ENCODE data around the gene ARL5A. TPM values are rescaled to one million over a fixed set of nuclear protein-coding genes. Genes with fewer than 3 reads are reported as not detected.

ARL5A gene
- total RNA-seq, 2 donors from 2014 or later = 68.9 to 99.9 TPM

DNA sequence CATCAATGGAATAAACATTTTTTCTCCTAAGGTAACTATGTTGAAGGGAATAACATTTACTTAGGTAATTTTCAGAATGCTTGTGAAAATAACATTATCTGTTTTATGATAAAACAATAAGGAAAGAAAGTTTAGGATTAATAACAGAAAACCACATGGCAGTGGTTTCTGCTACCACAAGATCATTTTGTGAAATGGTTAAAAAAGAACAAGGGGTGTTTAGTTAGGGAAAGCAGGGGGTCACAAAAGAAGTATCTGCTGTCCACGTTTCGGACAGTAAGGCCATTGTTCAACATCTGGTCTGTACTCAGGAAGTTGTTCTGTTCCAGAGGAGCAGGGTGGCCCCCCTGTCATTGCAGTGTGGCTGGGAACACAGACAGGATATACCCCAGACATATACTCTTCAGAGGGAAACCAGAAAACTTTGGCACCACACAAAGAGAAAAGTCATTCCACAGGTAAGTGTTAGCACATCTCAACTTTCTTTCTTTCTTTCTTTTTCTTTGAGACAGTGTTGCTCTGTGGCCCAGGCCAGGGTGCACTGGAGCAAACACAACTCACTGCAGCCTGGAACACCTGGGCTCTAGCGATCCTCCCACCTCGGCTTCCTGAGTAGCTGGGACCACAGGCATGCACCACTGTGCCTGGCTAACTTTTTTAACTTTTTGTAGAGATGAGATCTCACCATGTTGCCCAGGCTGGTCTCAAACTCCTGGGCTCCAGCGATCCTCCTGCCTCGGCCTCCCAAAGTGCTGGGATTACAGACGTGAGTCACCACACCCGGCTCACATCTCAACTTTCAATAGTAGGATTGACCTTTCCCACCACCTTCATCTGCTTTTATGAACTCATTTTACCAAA, 14.8 kb upstream of the ARL5A start:
- intact Hi-C loops (cut with DNase I) = no loop called here

DNA sequence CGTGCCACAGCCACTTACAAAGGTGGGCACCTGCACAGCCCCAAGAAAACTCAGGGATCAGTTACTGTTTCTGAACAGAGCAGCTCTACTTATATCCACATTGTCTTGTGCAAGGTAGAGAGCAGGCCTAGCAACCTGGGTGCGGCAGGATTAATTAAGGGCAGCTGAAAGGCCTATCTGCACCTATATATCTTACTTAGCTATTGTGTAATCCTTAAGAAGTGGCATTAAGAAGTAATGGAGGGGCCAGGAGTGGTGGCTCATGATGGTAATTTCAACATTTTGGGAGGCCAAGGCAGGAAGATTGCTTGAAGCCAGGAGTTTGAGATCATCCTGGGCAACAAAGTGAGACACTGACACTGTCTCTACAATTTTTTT, 12.8 kb upstream of the ARL5A start:
- intact Hi-C loops (cut with DNase I) = no loop called here

More for the DNA sequence above, 14.8 kb upstream of the ARL5A start:
- DNase-seq (ENCODE audit: low spot score) = no peak

DNA sequence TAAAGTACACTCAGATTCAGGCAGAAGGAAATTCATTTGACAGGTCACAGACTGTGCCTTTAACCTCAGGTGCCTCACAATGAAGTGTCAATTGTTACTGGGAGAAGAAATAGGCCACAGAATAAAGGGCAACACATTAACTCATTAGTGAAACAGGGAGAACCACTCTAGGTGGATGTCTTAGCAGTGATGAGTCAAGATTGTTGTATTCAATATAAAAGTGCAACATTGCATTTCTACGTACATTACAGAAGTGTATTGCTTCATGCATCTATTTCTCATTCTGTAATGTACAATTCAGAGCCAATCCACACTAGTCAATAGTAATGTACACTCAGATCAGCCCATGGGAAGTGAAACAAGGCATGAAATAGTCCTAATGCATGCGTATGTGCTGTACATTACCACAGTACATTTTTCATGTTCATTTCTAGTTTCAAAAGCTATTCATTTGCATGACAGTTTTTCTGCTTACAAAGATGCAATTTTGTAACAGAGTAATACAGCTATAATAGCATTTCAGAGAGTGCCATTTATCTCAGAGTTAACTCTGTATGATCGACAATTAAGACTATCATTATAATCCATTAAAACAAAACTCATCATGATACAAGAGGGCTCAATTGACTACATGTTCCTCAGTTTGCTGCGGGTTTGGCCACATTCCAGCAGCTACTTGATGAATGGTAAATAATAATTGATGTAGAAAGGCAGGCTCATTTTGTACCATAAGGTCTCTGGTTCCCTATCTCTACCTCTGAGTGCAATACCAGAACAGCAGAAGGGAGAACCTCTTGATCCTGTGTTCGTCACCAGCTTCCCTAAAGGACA, 12.2 kb upstream of the ARL5A start:
- intact Hi-C loops (cut with DNase I) = no loop called here
- no peak for DNase-seq (ENCODE audit: low spot score)

More for the DNA sequence above, 12.8 kb upstream of the ARL5A start:
- DNase-seq (ENCODE audit: low spot score) = no peak

DNA sequence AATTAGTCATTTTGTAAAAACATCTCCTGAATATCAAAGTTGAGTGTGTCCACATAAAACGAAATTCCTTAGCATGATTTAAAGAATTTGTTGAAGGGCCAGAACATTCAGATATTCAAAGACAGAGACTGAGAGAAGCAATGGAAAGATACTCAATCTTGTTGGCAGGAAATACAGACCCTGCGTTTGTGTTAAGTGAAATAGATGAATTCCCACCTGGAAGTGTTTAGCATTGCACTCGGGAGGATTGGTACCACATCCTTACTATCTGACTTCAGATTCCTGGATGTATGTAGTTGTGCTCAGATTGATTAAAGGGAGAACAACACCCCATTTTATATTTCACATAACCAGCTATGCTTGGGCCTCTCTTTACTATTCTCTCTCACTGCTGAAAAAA, 9.7 kb upstream of the ARL5A start:
- intact Hi-C loops (cut with DNase I) = no loop called here
- no peak for DNase-seq (ENCODE audit: low spot score)

DNA sequence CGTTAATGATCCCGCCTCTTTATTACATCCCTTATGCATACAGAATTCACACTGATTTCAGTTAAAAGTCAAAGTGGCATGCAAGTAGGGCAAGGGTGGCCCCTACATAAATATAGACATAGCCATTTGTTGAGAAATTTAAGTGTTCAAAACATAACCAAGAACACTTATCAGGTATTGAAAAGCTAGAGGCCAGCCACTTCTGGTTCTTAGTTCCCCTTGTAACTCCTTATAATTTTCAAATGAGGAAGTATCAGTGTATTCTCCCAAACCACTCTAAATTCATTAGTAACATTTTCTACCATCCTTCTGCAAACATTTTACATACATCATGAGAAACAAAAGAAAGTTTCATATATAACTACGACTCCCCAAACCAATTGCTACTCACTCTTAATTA, 5.8 kb upstream of the ARL5A start:
- intact Hi-C loops (cut with DNase I) = no loop called here
- DNase-seq (ENCODE audit: low spot score) = no peak

DNA sequence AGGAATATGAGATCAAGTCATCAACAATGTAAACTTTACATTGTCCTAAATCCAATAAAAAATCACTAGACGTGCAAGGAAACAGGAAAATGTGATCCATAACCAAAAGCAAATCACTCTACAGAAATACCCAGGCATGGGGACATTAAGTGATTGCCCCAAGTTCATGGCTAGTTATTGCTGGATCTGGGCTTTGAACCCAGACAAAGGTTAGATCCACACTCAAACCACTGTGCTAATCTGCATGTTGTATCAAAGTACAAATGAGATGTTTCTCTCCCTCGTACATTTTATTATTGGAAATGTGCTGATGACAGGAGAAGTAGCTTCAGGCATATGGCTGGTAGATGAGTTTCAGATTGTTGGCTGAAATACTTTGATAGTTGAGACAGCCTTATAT, 2.7 kb upstream of the ARL5A start:
- intact Hi-C loops (cut with DNase I) = no loop called here
- DNase-seq (ENCODE audit: low spot score) = no peak

DNA sequence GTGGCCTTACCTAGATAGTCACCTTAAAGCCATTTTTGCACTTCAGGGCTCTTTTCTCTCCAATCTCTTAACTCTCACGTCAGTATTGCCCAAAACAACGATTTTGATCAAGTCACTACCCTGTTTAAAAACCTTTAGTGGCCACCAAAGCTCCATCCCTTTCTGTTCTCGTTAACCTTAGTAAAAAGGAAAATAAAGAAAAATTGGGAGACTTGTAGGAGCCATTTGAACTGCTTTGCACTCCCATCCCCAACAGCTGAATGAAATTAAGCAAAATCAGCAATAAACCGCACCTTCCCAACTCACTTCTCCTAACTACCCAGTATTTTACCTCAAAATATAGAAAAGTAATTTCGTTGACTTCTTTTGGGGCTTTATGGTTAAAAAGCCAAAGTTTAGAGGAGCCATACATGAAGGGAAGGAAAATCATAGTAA, 686 bp upstream of the ARL5A start:
- no peak for DNase-seq (ENCODE audit: low spot score)
- intact Hi-C loops (cut with DNase I) = loop anchor here in 1 of 2 donors (5.0 kb wide), 1 partner anchor 173 kb away; no protein-coding TSS in a partner anchor

DNA sequence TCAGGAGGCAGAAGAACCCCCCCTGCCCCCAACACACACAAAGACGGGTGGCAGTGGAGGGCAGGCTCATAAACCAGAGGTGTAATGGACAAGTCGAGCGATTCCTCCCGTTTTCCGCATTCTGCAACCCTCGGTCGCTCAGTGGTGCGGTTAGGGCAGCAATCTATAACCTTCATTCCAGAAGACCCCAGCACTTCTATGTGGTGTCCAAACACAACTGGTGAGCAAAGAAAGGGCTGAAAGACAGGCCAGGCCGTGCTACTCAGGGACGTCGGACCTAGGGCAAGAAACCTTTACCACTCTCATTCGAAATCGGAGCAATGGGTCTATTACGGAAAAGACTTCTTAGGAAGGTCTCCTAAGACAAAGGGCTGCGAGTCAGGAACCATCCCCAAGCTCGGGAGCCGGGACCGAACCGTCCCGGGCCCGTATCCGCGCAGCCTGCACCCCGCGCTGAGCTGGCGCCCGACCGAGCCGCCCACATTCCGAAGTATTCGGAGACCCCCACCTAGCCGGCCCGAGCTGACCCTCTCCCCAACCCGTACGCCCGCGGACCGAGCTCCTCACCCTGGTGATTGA, 568 bp downstream of the ARL5A start:
- DNase-seq (ENCODE audit: low spot score) = no peak
- intact Hi-C loops (cut with DNase I) = loop anchor here in 1 of 2 donors (5.0 kb wide), 1 partner anchor 175 kb away; no protein-coding TSS in a partner anchor

DNA sequence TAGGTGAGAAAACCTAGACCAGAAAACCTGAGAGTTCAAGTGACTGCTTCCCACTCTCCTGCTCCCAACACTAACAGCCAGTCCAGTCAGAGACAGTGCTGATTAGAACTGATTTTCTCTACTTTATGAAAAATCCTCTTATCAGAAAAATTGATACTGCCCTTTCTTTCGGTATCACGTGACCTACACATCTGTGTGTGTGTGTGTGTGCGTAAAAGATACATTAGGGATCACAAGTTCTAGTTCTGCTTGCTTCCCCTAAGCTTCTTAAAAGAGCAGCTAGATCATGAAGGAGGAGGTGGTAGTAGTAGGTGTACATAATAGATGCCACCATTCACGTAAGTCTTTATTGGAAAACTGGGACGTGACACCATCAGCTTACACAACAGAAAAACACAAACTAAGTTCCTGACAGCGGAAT, 1.5 kb downstream of the ARL5A start:
- intact Hi-C loops (cut with DNase I) = loop anchor here in 1 of 2 donors (5.0 kb wide), 1 partner anchor 176 kb away; no protein-coding TSS in a partner anchor
- no peak for DNase-seq (ENCODE audit: low spot score)

DNA sequence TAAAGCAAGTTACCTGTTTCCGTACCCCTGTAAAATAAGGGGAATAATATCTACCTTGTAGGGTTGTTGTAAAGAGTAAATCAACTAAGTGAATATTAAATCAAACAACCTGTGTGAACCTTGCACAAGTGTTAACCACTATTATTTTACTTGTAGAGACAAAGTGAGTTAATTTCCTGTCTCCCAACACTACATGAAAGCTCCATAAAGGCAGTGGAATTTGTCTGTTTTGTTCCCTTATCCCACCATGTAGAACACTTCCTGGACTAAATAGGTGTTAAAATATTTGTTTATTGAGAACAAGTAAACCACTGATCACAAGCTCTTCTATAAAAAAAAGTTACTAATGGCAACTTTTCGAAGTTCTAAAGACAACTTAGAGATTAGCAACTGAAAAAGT, 3.3 kb downstream of the ARL5A start:
- intact Hi-C loops (cut with DNase I) = loop anchor here in 1 of 2 donors (5.0 kb wide), 1 partner anchor 177 kb away; no protein-coding TSS in a partner anchor
- DNase-seq (ENCODE audit: low spot score) = no peak

DNA sequence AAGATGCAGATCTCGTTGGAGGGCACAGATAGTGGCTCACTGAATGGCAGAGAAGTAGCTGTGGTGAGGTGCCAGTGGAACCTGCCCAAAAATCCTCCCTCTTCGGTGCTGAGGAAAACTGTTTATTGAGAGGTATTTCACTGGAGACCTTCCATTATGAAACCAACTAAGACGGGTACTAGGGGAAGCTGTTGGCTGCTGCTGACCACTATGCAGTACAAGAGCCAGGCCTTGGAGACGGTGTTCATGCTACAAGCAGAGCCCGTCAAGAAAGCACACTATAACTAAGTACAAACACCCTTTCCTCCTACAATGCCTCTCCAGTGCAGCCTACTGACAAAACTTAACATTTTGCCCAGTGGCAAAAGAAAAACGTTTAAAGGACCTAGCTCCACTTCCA, 4.6 kb downstream of the ARL5A start:
- no peak for DNase-seq (ENCODE audit: low spot score)
- intact Hi-C loops (cut with DNase I) = no loop called here

DNA sequence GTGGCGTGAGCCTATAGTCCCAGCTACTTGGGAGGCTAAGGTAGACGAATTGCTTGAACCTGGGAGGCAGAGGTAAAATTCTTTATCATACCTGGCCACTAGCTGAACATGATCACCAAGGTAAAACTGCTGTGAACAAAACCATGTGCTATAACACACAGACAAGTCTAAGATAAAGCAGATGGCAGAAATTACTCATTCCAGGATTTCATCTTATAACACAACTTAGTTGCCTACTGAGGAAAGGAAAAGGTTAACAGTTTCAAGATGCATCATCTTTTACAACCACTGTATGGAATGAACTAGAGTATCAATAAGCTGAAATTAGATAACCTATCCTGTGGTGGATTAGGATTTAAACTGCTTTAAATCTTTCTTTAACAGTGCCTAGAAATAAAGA, 8.3 kb downstream of the ARL5A start:
- intact Hi-C loops (cut with DNase I) = no loop called here
- DNase-seq (ENCODE audit: low spot score) = no peak

DNA sequence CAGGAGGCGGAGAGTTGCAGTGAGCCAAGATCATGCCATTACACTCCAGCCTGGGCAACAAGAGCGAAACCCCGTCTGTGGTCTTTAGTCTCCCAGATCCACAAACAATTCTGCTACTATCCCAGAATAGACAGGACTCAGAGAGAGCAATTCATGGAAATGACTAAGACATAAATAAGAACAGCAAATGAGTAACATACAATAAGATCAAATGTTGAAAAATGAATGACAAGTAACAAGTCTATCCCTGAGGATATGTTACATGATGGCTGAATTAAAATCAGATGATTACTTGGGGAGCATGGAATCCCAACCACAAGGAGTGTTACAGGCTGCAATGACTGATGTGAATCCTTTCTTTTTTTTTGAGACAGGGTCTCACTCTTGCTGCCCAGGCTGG, 10.3 kb downstream of the ARL5A start:
- intact Hi-C loops (cut with DNase I) = no loop called here
- DNase-seq (ENCODE audit: low spot score) = no peak

DNA sequence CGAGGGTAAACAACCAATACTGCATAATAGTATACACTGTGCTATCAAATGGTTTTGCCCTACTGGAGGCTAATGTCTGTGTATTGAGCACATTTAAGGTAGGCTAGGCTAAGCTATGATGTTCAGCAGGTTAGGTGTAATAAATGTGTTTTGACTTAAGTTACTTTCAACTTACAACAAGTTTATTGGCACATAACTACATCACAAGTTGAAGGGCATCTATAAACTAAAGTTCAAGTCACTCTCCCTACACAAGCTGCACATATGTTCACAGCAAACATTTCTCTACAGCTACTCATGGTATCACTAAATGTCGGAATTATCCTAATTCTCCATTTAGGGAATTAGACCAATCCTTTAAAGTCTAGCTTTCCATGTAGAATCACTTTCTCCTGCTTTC, 11.4 kb downstream of the ARL5A start:
- intact Hi-C loops (cut with DNase I) = no loop called here

DNA sequence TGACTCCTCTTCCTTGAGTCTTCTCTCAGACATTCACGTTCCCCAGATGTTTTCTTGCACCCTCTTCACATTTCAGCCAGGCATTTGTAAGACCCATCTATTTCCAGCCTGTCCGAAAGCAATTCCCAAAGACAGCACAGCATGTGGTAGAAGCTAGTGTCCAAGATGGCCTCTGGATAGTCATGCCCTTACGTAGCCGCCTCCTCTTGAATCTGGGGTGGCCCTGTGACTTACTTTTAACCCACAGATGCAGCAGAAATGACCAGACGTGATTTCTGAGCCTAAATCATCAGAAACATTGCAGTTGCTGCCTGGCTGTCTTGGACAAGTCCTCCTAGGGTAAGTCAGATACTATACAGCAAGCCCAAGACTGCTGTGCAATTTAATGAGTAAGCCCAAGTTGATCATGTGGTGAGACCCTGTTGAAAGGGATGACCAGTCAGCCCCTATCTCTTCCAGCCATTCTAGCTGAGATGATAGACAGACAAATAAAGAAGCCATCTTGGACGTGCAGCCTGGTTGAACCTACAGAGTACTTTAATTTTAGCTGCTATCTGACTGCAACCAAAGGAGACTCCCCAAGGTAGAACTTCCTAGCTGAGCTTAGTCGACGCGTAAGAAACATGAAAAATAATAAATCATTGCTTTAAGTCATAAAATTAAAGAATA, 12.3 kb downstream of the ARL5A start:
- DNase-seq (ENCODE audit: low spot score) = no peak
- intact Hi-C loops (cut with DNase I) = no loop called here

More for the DNA sequence above, 11.4 kb downstream of the ARL5A start:
- no peak for DNase-seq (ENCODE audit: low spot score)

DNA sequence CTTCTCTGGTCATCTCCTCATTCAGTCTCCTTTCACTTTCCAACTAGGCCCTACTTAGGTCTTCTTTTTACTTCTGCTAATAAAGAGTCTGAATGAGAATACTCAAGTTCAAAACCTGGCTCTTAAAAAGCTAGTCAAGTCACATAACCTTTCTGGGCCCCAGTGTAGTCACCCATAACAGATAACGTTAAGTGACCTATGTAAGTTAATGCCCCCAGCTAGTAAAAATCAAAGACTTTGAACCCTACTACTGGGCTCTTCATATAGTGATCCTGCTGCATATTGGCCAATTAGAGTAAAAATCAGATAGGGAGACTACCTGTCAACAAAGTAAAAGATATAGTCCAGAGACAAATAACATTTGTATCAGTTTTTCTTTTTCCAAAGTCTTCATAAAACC, 17.7 kb downstream of the ARL5A start:
- DNase-seq (ENCODE audit: low spot score) = no peak
- intact Hi-C loops (cut with DNase I) = no loop called here

DNA sequence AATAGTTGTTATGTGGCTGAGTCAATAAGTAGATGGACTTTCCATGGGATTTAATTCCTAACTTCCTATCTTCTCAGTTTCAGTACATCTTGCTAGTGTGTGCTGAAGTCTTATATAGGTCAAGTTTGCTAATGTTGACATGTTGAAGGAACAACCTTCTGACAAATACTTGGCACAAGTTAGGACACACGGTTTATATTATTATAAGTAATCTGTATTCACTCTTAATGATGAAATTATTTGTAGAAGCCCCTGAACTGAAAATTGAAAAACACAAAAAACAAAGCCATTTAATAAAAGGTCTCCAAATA, 19.2 kb downstream of the ARL5A start:
- intact Hi-C loops (cut with DNase I) = loop anchor here in 1 of 2 donors (10.0 kb wide), 1 partner anchor 114 kb away; no protein-coding TSS in a partner anchor
- no peak for DNase-seq (ENCODE audit: low spot score)

DNA sequence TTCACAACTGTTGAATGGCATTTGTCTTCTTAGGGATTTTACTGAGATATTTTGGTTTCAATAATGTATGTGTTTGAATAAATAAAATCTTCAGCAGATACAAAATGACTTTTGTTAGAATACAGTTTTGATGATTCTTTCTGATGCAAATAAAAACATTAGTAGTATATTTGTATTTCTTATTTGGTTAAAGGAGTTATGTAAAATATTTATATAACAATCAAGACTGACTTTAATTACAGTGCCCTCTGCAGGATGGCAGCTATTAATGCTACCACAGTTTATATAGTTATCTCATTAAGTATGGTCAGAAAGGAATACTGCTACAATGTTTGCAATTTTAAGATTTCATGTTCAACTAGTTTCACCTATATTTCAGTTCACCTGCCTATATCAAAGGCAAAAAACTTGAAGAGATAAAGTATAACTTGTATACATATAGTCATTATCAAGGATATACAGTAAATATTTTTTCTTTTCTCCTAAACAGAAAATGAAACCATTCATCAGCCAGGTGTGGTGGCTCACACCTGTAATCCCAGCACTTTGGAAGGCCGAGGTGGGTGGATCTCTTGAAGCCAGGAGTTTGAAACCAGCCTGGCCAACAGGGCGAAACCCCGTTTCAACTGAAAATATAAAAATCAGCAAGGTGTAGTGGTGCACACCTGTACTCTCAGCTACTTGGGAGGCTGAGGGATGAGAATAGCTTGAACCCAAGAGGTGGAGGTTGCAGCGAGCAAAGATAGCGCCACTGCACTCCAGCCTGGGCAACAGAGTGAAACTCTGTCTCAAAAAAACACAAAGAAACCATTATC, 19.8 kb downstream of the ARL5A start:
- no peak for DNase-seq (ENCODE audit: low spot score)
- intact Hi-C loops (cut with DNase I) = loop anchor here in 1 of 2 donors (10.0 kb wide), 1 partner anchor 114 kb away; no protein-coding TSS in a partner anchor

All from posterior vena cava (tissue), 2 donors.